HepG2 (cell line): ENCODE data around the gene TTC19. TPM values are rescaled to one million over a fixed set of nuclear protein-coding genes. Genes with fewer than 3 reads are reported as not detected.

Experiments
- AFF4 ChIP-seq: sonication (generic); formaldehyde crosslinking; IDR thresholded peaks from 2 replicates; pipeline ENCODE4 v1.4.0; 2020; ENCODE audit warnings: missing genetic modification reagents
- ATF6 ChIP-seq: sonication (generic); formaldehyde crosslinking; conservative IDR thresholded peaks from 2 replicates; pipeline ENCODE4 v1.4.0; 2020; ENCODE audit warnings: missing genetic modification reagents
- ELF1 ChIP-seq: sonication (generic); formaldehyde crosslinking; IDR thresholded peaks from 2 replicates; pipeline ENCODE4 v1.4.0; 2020; ENCODE audit warnings: missing genetic modification reagents
- EZH2 ChIP-seq: conservative IDR thresholded peaks from 2 replicates; pipeline ENCODE4 v1.6.1; 2012; ENCODE audit warnings: mild to moderate bottlenecking, low read depth, low read length, moderate library complexity
- FOXJ3 ChIP-seq: sonication (generic); formaldehyde crosslinking; IDR thresholded peaks from 2 replicates; pipeline ENCODE4 v1.4.0; 2020; ENCODE audit warnings: missing genetic modification reagents, mild to moderate bottlenecking, borderline replicate concordance
- FOXP1 ChIP-seq, 2 experiments: fragments of 450-650 bp in 1 of 2; IDR thresholded peaks; 2 replicates each; pipeline ENCODE4 v1.6.1; 2017 to 2018; ENCODE audit warnings: antibody characterized with exemption in 1 of 2
- GTF3A ChIP-seq: sonication (generic); formaldehyde crosslinking; conservative IDR thresholded peaks from 2 replicates; pipeline ENCODE4 v1.4.0; 2020; ENCODE audit warnings: mild to moderate bottlenecking, missing genetic modification reagents
- HDAC2 ChIP-seq: sonication (generic); formaldehyde crosslinking; IDR thresholded peaks from 2 replicates; pipeline ENCODE4 v1.4.0; 2020; ENCODE audit warnings: missing genetic modification reagents
- LBX2 ChIP-seq: sonication (generic); formaldehyde crosslinking; IDR thresholded peaks from 2 replicates; pipeline ENCODE4 v1.5.0; 2020; ENCODE audit warnings: missing genetic modification reagents, mild to moderate bottlenecking, borderline replicate concordance
- SATB2 ChIP-seq: sonication (generic); formaldehyde crosslinking; IDR thresholded peaks from 2 replicates; pipeline ENCODE4 v1.5.0; 2020; ENCODE audit warnings: missing genetic modification reagents
- SOX13 ChIP-seq, 3 experiments: fragments of 450-650 bp in 1 of 3; sonication (generic) in 1 of 3; formaldehyde crosslinking in 1 of 3; IDR thresholded peaks in 2 of 3; conservative IDR thresholded peaks in 1 of 3; 2 replicates each; pipeline versions ENCODE4 v1.5.0 to v1.6.1; 2016 to 2020; ENCODE audit warnings: antibody characterized with exemption in 1 of 3, mild to moderate bottlenecking in 1 of 3, missing compliant biosample characterization in 1 of 3, missing genetic modification reagents in 1 of 3, moderate library complexity in 1 of 3
- TARDBP ChIP-seq: sonication (generic); formaldehyde crosslinking; IDR thresholded peaks from 2 replicates; pipeline ENCODE4 v1.8.0; 2022; ENCODE audit warnings: mild to moderate bottlenecking, missing genetic modification reagents
- TBP ChIP-seq: sonication (generic); formaldehyde crosslinking; IDR thresholded peaks from 2 replicates; pipeline ENCODE4 v1.5.0; 2020; ENCODE audit warnings: missing genetic modification reagents
- ZBTB26 ChIP-seq: IDR thresholded peaks from 2 replicates; pipeline ENCODE4 v1.6.1; 2016; ENCODE audit warnings: missing compliant biosample characterization, missing genetic modification reagents, borderline replicate concordance
- ZBTB43 ChIP-seq: sonication (generic); formaldehyde crosslinking; conservative IDR thresholded peaks from 2 replicates; pipeline ENCODE4 v1.4.0; 2020; ENCODE audit warnings: missing genetic modification reagents
- ZKSCAN5 ChIP-seq: sonication (generic); formaldehyde crosslinking; IDR thresholded peaks from 2 replicates; pipeline ENCODE4 v1.5.1; 2020; ENCODE audit warnings: mild to moderate bottlenecking, missing genetic modification reagents
- ZNF546 ChIP-seq: sonication (generic); formaldehyde crosslinking; conservative IDR thresholded peaks from 2 replicates; pipeline ENCODE4 v1.8.1; 2023; ENCODE audit warnings: mild to moderate bottlenecking, missing genetic modification reagents
- ZNF746 ChIP-seq: sonication (generic); formaldehyde crosslinking; IDR thresholded peaks from 2 replicates; pipeline ENCODE4 v1.8.0; 2022; ENCODE audit warnings: mild to moderate bottlenecking, missing genetic modification reagents
- ZNF749 ChIP-seq: sonication (generic); formaldehyde crosslinking; IDR thresholded peaks from 2 replicates; pipeline ENCODE4 v1.8.0; 2022; ENCODE audit warnings: mild to moderate bottlenecking, missing genetic modification reagents, moderate library complexity, borderline replicate concordance
- ZSCAN9 ChIP-seq: IDR thresholded peaks from 2 replicates; pipeline ENCODE4 v1.6.1; 2016; ENCODE audit warnings: borderline replicate concordance
- polyA plus RNA-seq, 8 experiments: library from polyadenylated mRNA; depleted of rRNA in 3 of 8; stranded (reverse) in 7 of 8; unstranded in 1 of 8; fragments of >200 nt; fragmentation: Illumina TruSeq in 4 of 8; extraction: Trizol in 4 of 8; gene quantifications; 2 replicates each; pipeline versions ENCODE4 v1.2.1 to v1.2.3, GENCODE V29; 2011 to 2016; ENCODE audit warnings: low read depth in 4 of 8, missing spikeins in 1 of 8, mixed read lengths in 1 of 8; ENCODE audit not compliant: insufficient read depth in 1 of 8
- total RNA-seq, 5 experiments: library from RNA; depleted of rRNA; stranded (reverse); fragments of >200 nt; fragmentation: Illumina TruSeq; extraction: Trizol; gene quantifications; 2 replicates each; pipeline ENCODE4 v1.2.3, GENCODE V29; 2016; ENCODE audit warnings: low read depth in 1 of 5

TTC19 gene
- total and polyA plus RNA-seq, 2 of the 13 experiments (the other 11 are each of a cell fraction or from before 2014, with no cell fraction given), result 4.4 to 24.3 TPM

GRCh38 chr17:15966183-15966878 lies 33.3 kb upstream of the TTC19 start (continued):
- TF ChIP-seq ZNF746 (CRISPR knock-in tag) (no peak), TARDBP (CRISPR knock-in tag) (peak; percentile 44; the same call in 1 of the 2 replicates), TBP (no peak), ZNF749 (CRISPR knock-in tag) (no peak), AFF4 (no peak), HDAC2 (CRISPR knock-in tag) (peak; percentile 15; the same call in 1 of the 2 replicates), LBX2 (CRISPR knock-in tag) (no peak), ZBTB26 (CRISPR knock-in tag) (no peak), ELF1 (CRISPR knock-in tag) (0 out of 2 replicates have a peak, but pooled peaks have one; percentile 22), ZNF546 (no peak), FOXP1 (IDR thresholded peaks at IDR 0.05) (no peak), FOXP1 (CRISPR knock-in tag; IDR thresholded peaks at IDR 0.05) (no peak), FOXJ3 (CRISPR knock-in tag) (0 out of 2 replicates have a peak, but pooled peaks have one; percentile 70), ATF6 (no peak), ZBTB43 (no peak), SOX13 (IDR thresholded peaks at IDR 0.05) (no peak), SOX13 (CRISPR knock-in tag; conservative IDR thresholded peaks at IDR 0.05 in 1 of 2, IDR thresholded peaks at IDR 0.05 in 1 of 2) (peak in 1 of 2 experiments; percentile 51; a peak in 1 of 4 replicates), ZKSCAN5 (CRISPR knock-in tag) (no peak), EZH2 (no peak), SATB2 (no peak), ZSCAN9 (CRISPR knock-in tag) (peak; percentile 58; the same call in 1 of the 2 replicates), GTF3A (CRISPR knock-in tag) (no peak)
